Peyer's patch (tissue), 4 donors: ENCODE measurements around the gene GRIA4.

ENCODE experiments used
- POLR2A ChIP-seq, 2 donors: fragments of 450-650 bp; IDR thresholded peaks; one replicate each; pipeline ENCODE4 v1.5.1; 2017; ENCODE audit warnings: antibody characterized with exemption in 2 of 2, mild to moderate bottlenecking in 2 of 2, moderate library complexity in 2 of 2
- TF ChIP-seq, protein P1 (sequence below), 6 experiments: fragments of 450-650 bp in 4 of 6; fragments of 200-600 bp in 2 of 6; sonication (generic) in 1 of 6; IDR thresholded peaks; one replicate each; pipeline ENCODE4 v1.5.1; 2017 to 2019; ENCODE audit warnings: antibody characterized with exemption in 6 of 6, mild to moderate bottlenecking in 3 of 6, moderate library complexity in 1 of 6

DNA sequence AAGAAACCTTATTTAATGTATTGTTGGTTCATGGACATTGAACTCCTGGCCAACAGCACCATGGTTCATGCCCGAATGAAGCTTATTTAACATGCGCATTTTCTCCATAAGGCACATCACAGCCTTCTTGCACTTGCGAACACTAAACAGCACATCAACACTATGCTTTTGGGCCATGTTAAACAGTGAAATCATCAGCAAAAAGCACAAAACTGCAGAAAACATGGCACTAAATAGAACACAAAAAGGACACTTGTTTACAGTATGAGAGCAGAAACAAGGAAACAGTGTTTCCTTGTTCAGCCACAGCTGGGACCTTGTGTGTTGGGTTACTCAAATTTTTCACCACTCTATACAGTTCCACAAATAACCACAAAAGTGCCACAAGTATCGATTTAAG lies 289.9 kb downstream of the GRIA4 start:
- TF ChIP-seq, protein P1, sequence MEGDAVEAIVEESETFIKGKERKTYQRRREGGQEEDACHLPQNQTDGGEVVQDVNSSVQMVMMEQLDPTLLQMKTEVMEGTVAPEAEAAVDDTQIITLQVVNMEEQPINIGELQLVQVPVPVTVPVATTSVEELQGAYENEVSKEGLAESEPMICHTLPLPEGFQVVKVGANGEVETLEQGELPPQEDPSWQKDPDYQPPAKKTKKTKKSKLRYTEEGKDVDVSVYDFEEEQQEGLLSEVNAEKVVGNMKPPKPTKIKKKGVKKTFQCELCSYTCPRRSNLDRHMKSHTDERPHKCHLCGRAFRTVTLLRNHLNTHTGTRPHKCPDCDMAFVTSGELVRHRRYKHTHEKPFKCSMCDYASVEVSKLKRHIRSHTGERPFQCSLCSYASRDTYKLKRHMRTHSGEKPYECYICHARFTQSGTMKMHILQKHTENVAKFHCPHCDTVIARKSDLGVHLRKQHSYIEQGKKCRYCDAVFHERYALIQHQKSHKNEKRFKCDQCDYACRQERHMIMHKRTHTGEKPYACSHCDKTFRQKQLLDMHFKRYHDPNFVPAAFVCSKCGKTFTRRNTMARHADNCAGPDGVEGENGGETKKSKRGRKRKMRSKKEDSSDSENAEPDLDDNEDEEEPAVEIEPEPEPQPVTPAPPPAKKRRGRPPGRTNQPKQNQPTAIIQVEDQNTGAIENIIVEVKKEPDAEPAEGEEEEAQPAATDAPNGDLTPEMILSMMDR (IDR thresholded peaks at IDR 0.05), result no peak
- no peak for TF ChIP-seq POLR2A (IDR thresholded peaks at IDR 0.05)
